OCI-LY7 (cell line): Measurements from ENCODE around the gene NKAIN2.

Experiments used
- EZH2phosphoT487 ChIP-seq: fragments of 200-600 bp; sonication (generic); IDR thresholded peaks from 2 replicates; pipeline ENCODE4 v1.6.1; 2018; ENCODE audit warnings: low read depth, borderline replicate concordance, mild to moderate bottlenecking, mixed run types, antibody characterized with exemption, low read length, moderate library complexity, mixed read lengths
- TF ChIP-seq, protein P1 (sequence below): fragments of 200-600 bp; sonication (generic); conservative IDR thresholded peaks from 2 replicates; pipeline ENCODE4 v1.5.1; 2014; ENCODE audit warnings: mild to moderate bottlenecking, antibody characterized with exemption, low read length, moderate library complexity, mixed read lengths

DNA sequence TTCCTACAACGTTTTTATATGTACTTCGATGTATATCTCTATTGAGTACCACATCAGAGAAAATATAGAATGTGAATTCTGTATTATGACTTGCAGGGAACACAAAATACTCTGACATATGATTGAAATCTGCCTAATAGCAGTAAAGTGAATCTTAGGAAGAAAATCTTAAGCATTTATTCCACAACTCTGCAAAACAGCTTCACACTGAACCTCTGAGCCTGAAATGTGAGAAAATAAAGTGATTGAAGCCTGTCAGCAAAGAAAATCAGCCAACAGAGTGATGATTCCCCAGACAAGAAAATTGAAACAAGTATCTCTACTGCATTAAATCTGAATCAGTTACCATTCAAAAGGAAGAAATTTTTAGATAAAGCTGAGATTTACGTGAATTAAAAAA is 659.1 kb downstream of the NKAIN2 start:
- TF ChIP-seq, protein P1, sequence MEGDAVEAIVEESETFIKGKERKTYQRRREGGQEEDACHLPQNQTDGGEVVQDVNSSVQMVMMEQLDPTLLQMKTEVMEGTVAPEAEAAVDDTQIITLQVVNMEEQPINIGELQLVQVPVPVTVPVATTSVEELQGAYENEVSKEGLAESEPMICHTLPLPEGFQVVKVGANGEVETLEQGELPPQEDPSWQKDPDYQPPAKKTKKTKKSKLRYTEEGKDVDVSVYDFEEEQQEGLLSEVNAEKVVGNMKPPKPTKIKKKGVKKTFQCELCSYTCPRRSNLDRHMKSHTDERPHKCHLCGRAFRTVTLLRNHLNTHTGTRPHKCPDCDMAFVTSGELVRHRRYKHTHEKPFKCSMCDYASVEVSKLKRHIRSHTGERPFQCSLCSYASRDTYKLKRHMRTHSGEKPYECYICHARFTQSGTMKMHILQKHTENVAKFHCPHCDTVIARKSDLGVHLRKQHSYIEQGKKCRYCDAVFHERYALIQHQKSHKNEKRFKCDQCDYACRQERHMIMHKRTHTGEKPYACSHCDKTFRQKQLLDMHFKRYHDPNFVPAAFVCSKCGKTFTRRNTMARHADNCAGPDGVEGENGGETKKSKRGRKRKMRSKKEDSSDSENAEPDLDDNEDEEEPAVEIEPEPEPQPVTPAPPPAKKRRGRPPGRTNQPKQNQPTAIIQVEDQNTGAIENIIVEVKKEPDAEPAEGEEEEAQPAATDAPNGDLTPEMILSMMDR = no peak
- TF ChIP-seq EZH2phosphoT487 = no peak
